Testis (tissue), 2 donors: ENCODE data around the gene HNRNPA0.

Experiments
- POLR2A ChIP-seq: fragments of 450-650 bp; IDR thresholded peaks from one replicate; pipeline ENCODE4 v1.6.1; 2017; ENCODE audit warnings: antibody characterized with exemption, mild to moderate bottlenecking, moderate library complexity
- TF ChIP-seq, protein P1 (sequence below), 3 experiments: fragments of 450-650 bp in 2 of 3; fragments of 200-600 bp in 1 of 3; sonication (generic) in 1 of 3; IDR thresholded peaks; one replicate each; pipeline ENCODE4 v1.5.1; 2016 to 2019; ENCODE audit warnings: antibody characterized with exemption in 3 of 3, mild to moderate bottlenecking in 2 of 3, moderate library complexity in 1 of 3

GRCh38 chr5:137708796-137709559 is 45.2 kb downstream of the HNRNPA0 start:
- TF ChIP-seq, protein P1, sequence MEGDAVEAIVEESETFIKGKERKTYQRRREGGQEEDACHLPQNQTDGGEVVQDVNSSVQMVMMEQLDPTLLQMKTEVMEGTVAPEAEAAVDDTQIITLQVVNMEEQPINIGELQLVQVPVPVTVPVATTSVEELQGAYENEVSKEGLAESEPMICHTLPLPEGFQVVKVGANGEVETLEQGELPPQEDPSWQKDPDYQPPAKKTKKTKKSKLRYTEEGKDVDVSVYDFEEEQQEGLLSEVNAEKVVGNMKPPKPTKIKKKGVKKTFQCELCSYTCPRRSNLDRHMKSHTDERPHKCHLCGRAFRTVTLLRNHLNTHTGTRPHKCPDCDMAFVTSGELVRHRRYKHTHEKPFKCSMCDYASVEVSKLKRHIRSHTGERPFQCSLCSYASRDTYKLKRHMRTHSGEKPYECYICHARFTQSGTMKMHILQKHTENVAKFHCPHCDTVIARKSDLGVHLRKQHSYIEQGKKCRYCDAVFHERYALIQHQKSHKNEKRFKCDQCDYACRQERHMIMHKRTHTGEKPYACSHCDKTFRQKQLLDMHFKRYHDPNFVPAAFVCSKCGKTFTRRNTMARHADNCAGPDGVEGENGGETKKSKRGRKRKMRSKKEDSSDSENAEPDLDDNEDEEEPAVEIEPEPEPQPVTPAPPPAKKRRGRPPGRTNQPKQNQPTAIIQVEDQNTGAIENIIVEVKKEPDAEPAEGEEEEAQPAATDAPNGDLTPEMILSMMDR (IDR thresholded peaks at IDR 0.05) = no peak
- TF ChIP-seq POLR2A = no peak
